Natural killer cell (primary cell): Measurements from ENCODE around the gene SLC29A1. TPM values are rescaled to one million over a fixed set of nuclear protein-coding genes. Genes with fewer than 3 reads are reported as not detected.
"Not testable (repeated sequence)": the region's sequence is repeated elsewhere in the genome, so short reads cannot be mapped to it uniquely, and the experiment has no call there.

Source experiments
- ATAC-seq, 3 donors: fragments of 150-1000 bp in 2 of 3; fragments of 200-7000 bp in 1 of 3; cut with Tn5 transposase; 1 replicate in 1 of 3; 2 replicates in 2 of 3; pipeline ENCODE4 v1.10.0; 2021; ENCODE audit warnings: mild to moderate bottlenecking in 2 of 3, moderate library complexity in 2 of 3
- DNase-seq, 2 donors: peaks; one replicate each; pipeline versions ENCODE4 v3.0.0 to v3.0.0-alpha.2; 2013 to 2021; ENCODE audit warnings: mixed read lengths in 1 of 2
- H3K27ac ChIP-seq: one replicate; pipeline ENCODE4 v1.5.1; 2013; ENCODE audit warnings: mild to moderate bottlenecking, low read length
- H3K27me3 ChIP-seq: one replicate; pipeline ENCODE4 v1.6.1; 2013; ENCODE audit warnings: low read length; ENCODE audit not compliant: control insufficient read depth, insufficient read depth
- H3K36me3 ChIP-seq: one replicate; pipeline ENCODE4 v1.6.1; 2013; ENCODE audit warnings: low read length; ENCODE audit not compliant: control insufficient read depth, insufficient read depth
- H3K4me1 ChIP-seq: one replicate; pipeline ENCODE4 v1.6.1; 2013; ENCODE audit warnings: low read length; ENCODE audit not compliant: control insufficient read depth, insufficient read depth
- H3K4me3 ChIP-seq: one replicate; pipeline ENCODE4 v1.5.1; 2013; ENCODE audit warnings: low read length
- H3K9me3 ChIP-seq: one replicate; pipeline ENCODE4 v1.6.1; 2013; ENCODE audit warnings: low read length; ENCODE audit not compliant: control insufficient read depth, insufficient read depth
- H3K27ac Mint-ChIP-seq, 2 donors: one replicate each; pipeline ENCODE4 v1.8.0; 2022; ENCODE audit warnings: mild to moderate bottlenecking in 2 of 2, mixed read lengths in 2 of 2, moderate library complexity in 1 of 2
- H3K27me3 Mint-ChIP-seq, 2 donors: one replicate each; pipeline ENCODE4 v1.8.0; 2022; ENCODE audit warnings: low read depth in 2 of 2, mixed read lengths in 2 of 2
- H3K36me3 Mint-ChIP-seq: one replicate; pipeline ENCODE4 v1.8.0; 2022; ENCODE audit warnings: mixed read lengths
- H3K4me1 Mint-ChIP-seq, 2 donors: one replicate each; pipeline ENCODE4 v1.8.0; 2022; ENCODE audit warnings: mixed read lengths in 2 of 2
- H3K4me3 Mint-ChIP-seq: one replicate; pipeline ENCODE4 v1.8.0; 2022; ENCODE audit warnings: mild to moderate bottlenecking, moderate library complexity, mixed read lengths
- H3K9me3 Mint-ChIP-seq, 2 donors: one replicate each; pipeline ENCODE4 v1.8.0; 2022; ENCODE audit warnings: mixed read lengths in 2 of 2
- WGBS: methylation state at CpG from one replicate; pipeline ENCODE4 v1.1.7; 2013; ENCODE audit warnings: missing lambda C conversion rate; ENCODE audit not compliant: insufficient coverage; 5-methylcytosine and 5-hydroxymethylcytosine counted together
- intact Hi-C: fragments of 100-400 bp; cut with micrococcal nuclease; formaldehyde crosslinking; loops from one replicate; pipeline ENCODE4 v1.14.2; 2022
- total RNA-seq, 4 donors: library from RNA; stranded (reverse); fragments of 120-200 nt in 1 of 4; gene quantifications; one replicate each; pipeline versions ENCODE4 v1.2.3 to v1.2.4, GENCODE V29; 2013 to 2022
- TF ChIP-seq, protein P1 (sequence below): fragments of 200-600 bp; IDR thresholded peaks from one replicate; pipeline ENCODE4 v1.8.0; 2022; ENCODE audit warnings: antibody characterized with exemption

Gene SLC29A1
- total RNA-seq, 3 donors from 2014 or later (not counting 1 experiment from before 2014, with no cell fraction given), result 2.2 to 5.5 (median 5.2) TPM

DNA sequence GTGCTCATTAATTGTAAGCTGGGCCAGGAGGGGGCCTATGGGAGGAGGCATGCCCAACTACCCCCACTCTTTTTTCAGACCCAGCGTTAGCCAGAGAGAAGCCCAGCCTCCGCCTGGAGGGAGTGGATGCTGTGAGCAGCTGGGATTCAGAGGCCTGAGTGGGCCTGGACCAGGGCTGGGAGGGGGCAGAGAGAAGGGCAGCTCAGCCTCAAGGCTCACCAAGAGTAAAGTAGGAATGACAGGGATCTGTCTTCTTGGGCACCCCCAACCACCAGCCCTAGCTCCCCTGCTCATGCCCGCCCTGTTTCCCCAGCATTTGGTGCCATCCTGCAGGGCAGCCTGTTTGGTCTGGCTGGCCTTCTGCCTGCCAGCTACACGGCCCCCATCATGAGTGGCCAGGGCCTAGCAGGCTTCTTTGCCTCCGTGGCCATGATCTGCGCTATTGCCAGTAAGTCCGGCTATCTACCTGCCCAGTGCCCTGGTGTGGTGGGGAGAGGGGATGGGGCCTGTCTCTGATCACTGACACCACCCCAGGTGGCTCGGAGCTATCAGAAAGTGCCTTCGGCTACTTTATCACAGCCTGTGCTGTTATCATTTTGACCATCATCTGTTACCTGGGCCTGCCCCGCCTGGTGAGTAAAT, 6.8 kb downstream of the SLC29A1 start:
- H3K27ac Mint-ChIP-seq, result no peak overlapping the region
- no peaks in the 10 kb centered on the region for H3K27me3 ChIP-seq
- intact Hi-C loops, result no loop called here
- no peak for ATAC-seq
- peaks cover 7% of the 10 kb centered on the region for H3K4me1 ChIP-seq
- H3K4me3 Mint-ChIP-seq, result no peak overlapping the region
- H3K27me3 Mint-ChIP-seq, result no peaks in the 10 kb centered on the region
- H3K27ac ChIP-seq, result no peak overlapping the region
- 96% methylated on average over 9 of the region's 10 CpGs for WGBS
- H3K9me3 ChIP-seq, result no peaks in the 10 kb centered on the region
- H3K4me1 Mint-ChIP-seq, result no peaks in the 10 kb centered on the region
- H3K9me3 Mint-ChIP-seq, result no peaks in the 10 kb centered on the region
- H3K36me3 Mint-ChIP-seq, result no peaks in the 10 kb centered on the region
- H3K4me3 ChIP-seq, result no peak overlapping the region
- TF ChIP-seq, protein P1, sequence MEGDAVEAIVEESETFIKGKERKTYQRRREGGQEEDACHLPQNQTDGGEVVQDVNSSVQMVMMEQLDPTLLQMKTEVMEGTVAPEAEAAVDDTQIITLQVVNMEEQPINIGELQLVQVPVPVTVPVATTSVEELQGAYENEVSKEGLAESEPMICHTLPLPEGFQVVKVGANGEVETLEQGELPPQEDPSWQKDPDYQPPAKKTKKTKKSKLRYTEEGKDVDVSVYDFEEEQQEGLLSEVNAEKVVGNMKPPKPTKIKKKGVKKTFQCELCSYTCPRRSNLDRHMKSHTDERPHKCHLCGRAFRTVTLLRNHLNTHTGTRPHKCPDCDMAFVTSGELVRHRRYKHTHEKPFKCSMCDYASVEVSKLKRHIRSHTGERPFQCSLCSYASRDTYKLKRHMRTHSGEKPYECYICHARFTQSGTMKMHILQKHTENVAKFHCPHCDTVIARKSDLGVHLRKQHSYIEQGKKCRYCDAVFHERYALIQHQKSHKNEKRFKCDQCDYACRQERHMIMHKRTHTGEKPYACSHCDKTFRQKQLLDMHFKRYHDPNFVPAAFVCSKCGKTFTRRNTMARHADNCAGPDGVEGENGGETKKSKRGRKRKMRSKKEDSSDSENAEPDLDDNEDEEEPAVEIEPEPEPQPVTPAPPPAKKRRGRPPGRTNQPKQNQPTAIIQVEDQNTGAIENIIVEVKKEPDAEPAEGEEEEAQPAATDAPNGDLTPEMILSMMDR, result no peak
- no peak for DNase-seq
- no peaks in the 10 kb centered on the region for H3K36me3 ChIP-seq

DNA sequence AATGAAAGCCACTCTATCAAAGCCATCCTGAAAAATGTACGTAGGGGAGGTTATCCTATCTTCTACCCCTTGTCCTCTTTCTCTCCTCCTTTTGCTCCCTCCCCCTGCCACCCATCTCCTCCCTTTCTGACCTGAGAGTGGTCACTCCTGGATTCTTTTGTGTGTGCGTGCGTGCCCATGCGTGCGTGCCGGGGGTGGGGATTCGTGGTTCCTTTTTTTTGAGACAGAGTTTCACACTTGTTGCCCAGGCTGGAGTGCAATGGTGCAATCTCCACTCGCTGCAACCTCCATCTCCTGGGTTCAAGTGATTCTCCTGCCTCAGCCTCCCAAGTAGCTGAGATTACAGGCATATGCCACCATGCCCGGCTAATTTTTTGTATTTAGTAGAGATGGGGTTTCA, 8.0 kb downstream of the SLC29A1 start:
- H3K4me3 ChIP-seq, H3K4me1 ChIP-seq, ATAC-seq, H3K9me3 Mint-ChIP-seq, H3K27ac Mint-ChIP-seq, H3K27ac ChIP-seq, H3K27me3 Mint-ChIP-seq, H3K4me1 Mint-ChIP-seq, H3K36me3 ChIP-seq, DNase-seq, H3K27me3 ChIP-seq, H3K4me3 Mint-ChIP-seq, H3K9me3 ChIP-seq, H3K36me3 Mint-ChIP-seq, intact Hi-C loops: not testable (repeated sequence)
- 83% methylated on average over 9 of the region's 9 CpGs for WGBS

DNA sequence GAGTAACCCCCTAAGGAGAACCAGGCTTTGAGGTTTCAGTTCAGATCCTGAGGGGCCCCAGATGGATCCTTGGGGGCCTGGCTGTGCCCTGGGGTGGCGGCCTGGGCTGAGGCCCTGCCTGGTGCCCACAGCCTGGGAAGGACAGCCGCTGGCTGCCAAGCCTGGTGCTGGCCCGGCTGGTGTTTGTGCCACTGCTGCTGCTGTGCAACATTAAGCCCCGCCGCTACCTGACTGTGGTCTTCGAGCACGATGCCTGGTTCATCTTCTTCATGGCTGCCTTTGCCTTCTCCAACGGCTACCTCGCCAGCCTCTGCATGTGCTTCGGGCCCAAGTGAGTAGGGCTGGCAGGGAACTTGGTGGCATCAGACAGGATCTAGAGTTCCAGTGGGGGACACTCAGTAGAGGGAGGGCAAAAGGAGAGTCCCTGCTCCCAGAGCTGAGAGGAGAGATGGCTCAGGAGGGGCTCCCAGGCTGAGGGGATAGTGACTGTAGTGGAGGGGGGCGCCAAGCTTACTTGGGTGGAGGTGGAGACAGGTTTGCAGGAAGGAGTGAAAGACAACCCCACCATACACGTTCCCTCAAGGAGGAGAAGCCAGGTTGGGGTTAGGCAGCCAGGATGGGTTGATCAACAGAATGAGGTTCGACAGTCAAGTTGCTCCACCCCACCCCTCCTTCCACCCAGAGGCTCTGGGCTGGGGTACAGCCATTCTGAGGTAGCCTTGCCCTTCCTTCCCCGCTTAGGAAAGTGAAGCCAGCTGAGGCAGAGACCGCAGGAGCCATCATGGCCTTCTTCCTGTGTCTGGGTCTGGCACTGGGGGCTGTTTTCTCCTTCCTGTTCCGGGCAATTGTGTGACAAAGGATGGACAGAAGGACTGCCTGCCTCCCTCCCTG, 9.5 kb downstream of the SLC29A1 start:
- Mint-ChIP-seq H3K4me1 (peaks cover 0 to 8% of the 10 kb centered on the region in 2 donors), H3K4me3 (peak overlapping the region; percentile 9), H3K27me3 (no peaks in the 10 kb centered on the region), H3K36me3 (no peaks in the 10 kb centered on the region), H3K9me3 (no peaks in the 10 kb centered on the region), H3K27ac (no peak overlapping the region)
- no peak overlapping the region for H3K27ac ChIP-seq
- ATAC-seq, result no peak
- no peak overlapping the region for H3K4me3 ChIP-seq
- intact Hi-C loops, result no loop called here
- H3K36me3 ChIP-seq, result no peaks in the 10 kb centered on the region
- TF ChIP-seq, protein P1, result no peak
- peaks cover 17% of the 10 kb centered on the region for H3K4me1 ChIP-seq
- 77% methylated on average over 15 of the region's 16 CpGs for WGBS
- DNase-seq, result no peak
- no peaks in the 10 kb centered on the region for H3K9me3 ChIP-seq
- no peaks in the 10 kb centered on the region for H3K27me3 ChIP-seq

DNA sequence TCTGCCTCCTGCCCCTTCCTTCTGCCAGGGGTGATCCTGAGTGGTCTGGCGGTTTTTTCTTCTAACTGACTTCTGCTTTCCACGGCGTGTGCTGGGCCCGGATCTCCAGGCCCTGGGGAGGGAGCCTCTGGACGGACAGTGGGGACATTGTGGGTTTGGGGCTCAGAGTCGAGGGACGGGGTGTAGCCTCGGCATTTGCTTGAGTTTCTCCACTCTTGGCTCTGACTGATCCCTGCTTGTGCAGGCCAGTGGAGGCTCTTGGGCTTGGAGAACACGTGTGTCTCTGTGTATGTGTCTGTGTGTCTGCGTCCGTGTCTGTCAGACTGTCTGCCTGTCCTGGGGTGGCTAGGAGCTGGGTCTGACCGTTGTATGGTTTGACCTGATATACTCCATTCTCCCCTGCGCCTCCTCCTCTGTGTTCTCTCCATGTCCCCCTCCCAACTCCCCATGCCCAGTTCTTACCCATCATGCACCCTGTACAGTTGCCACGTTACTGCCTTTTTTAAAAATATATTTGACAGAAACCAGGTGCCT, 10.2 kb downstream of the SLC29A1 start:
- intact Hi-C loops, result no loop called here
- Mint-ChIP-seq H3K4me3 (no peak overlapping the region), H3K27ac (peak overlapping the region in 1 of 2 donors; percentile 33)

More for the DNA sequence above, 10.2 kb downstream of the SLC29A1 start:
- WGBS, result 80% methylated on average over 14 of the region's 14 CpGs
- H3K36me3 Mint-ChIP-seq, result no peaks in the 10 kb centered on the region
- DNase-seq, result no peak
- TF ChIP-seq, protein P1, result no peak
- ATAC-seq, result no peak
- no peaks in the 10 kb centered on the region for H3K9me3 Mint-ChIP-seq
- no peak overlapping the region for H3K27ac ChIP-seq
- H3K4me1 ChIP-seq, result peaks cover 20% of the 10 kb centered on the region
- no peaks in the 10 kb centered on the region for H3K27me3 Mint-ChIP-seq
- no peaks in the 10 kb centered on the region for H3K36me3 ChIP-seq
- no peaks in the 10 kb centered on the region for H3K27me3 ChIP-seq
- no peak overlapping the region for H3K4me3 ChIP-seq
- H3K9me3 ChIP-seq, result no peaks in the 10 kb centered on the region
- peaks cover 7 to 15% of the 10 kb centered on the region in 2 donors for H3K4me1 Mint-ChIP-seq
